Osteocyte (in vitro differentiated cells): Measurements from ENCODE around the gene XDH. TPM values are rescaled to one million over a fixed set of nuclear protein-coding genes. Genes with fewer than 3 reads are reported as not detected.
A peak's percentile ranks its signal among the peaks of the same experiment; 100 is the strongest.

Experiments used
- DNase-seq: peaks from one replicate; pipeline ENCODE4 v3.0.0; 2021; ENCODE audit warnings: mixed read lengths; ENCODE audit not compliant: unreplicated experiment; ENCODE audit errors: extremely low spot score
- H3K27ac Mint-ChIP-seq: one replicate; pipeline ENCODE4 v1.8.0; 2021; ENCODE audit warnings: mild to moderate bottlenecking, mixed read lengths; ENCODE audit not compliant: unreplicated experiment
- H3K27me3 Mint-ChIP-seq: one replicate; pipeline ENCODE4 v1.8.0; 2021; ENCODE audit warnings: mixed read lengths; ENCODE audit not compliant: unreplicated experiment
- H3K36me3 Mint-ChIP-seq: one replicate; pipeline ENCODE4 v1.8.0; 2021; ENCODE audit warnings: mixed read lengths; ENCODE audit not compliant: unreplicated experiment
- H3K4me1 Mint-ChIP-seq: one replicate; pipeline ENCODE4 v1.8.0; 2021; ENCODE audit warnings: mixed read lengths; ENCODE audit not compliant: unreplicated experiment
- H3K4me3 Mint-ChIP-seq: one replicate; pipeline ENCODE4 v1.8.0; 2021; ENCODE audit warnings: mild to moderate bottlenecking, moderate library complexity, mixed read lengths; ENCODE audit not compliant: unreplicated experiment
- H3K9me3 Mint-ChIP-seq: one replicate; pipeline ENCODE4 v1.8.0; 2021; ENCODE audit warnings: mixed read lengths; ENCODE audit not compliant: unreplicated experiment
- CTCF ChIP-seq: fragments of 200-600 bp; sonication (generic); IDR thresholded peaks from 2 replicates; pipeline ENCODE4 v1.5.0; 2021; ENCODE audit warnings: antibody characterized with exemption, mild to moderate bottlenecking, moderate library complexity
- total RNA-seq: library from RNA; stranded (reverse); gene quantifications from 2 replicates; pipeline ENCODE4 v1.2.1, GENCODE V29; 2021

XDH gene
- total RNA-seq, 1 donor from 2014 or later, result 0.99 TPM

GRCh38 chr2:31302940-31303563 is 111.5 kb downstream of the XDH start:
- H3K36me3 Mint-ChIP-seq, result no peaks in the 10 kb centered on the region
- no peak overlapping the region for H3K4me3 Mint-ChIP-seq
- H3K9me3 Mint-ChIP-seq, result peaks cover 7% of the 10 kb centered on the region
- H3K4me1 Mint-ChIP-seq, result peaks cover 12% of the 10 kb centered on the region
- no peak for TF ChIP-seq CTCF
- no peak overlapping the region for H3K27ac Mint-ChIP-seq
- DNase-seq, result peak; percentile 57
- H3K27me3 Mint-ChIP-seq, result no peaks in the 10 kb centered on the region

- H3K9me3 Mint-ChIP-seq, result no peaks in the 10 kb centered on the region
- H3K4me3 Mint-ChIP-seq, result no peak overlapping the region
- no peaks in the 10 kb centered on the region for H3K36me3 Mint-ChIP-seq
- DNase-seq, result no peak
- no peak for TF ChIP-seq CTCF
- peaks cover 40% of the 10 kb centered on the region for H3K4me1 Mint-ChIP-seq
- H3K27ac Mint-ChIP-seq, result no peak overlapping the region
- H3K27me3 Mint-ChIP-seq, result no peaks in the 10 kb centered on the region
These were observed 114.2 kb downstream of the XDH start for GRCh38 chr2:31300309-31300708.

GRCh38 chr2:31299547-31299946 is 115.0 kb downstream of the XDH start:
- DNase-seq, result peak; percentile 7
- Mint-ChIP-seq H3K4me3 (no peak overlapping the region), H3K27ac (no peak overlapping the region), H3K9me3 (no peaks in the 10 kb centered on the region), H3K36me3 (no peaks in the 10 kb centered on the region), H3K27me3 (no peaks in the 10 kb centered on the region), H3K4me1 (peaks cover 44% of the 10 kb centered on the region)
- TF ChIP-seq CTCF, result no peak

GRCh38 chr2:31297751-31298150 is 116.8 kb downstream of the XDH start:
- H3K36me3 Mint-ChIP-seq, result no peaks in the 10 kb centered on the region
- H3K27ac Mint-ChIP-seq, result peak overlapping the region; percentile 86
- H3K4me3 Mint-ChIP-seq, result no peak overlapping the region
- no peak for TF ChIP-seq CTCF
- no peaks in the 10 kb centered on the region for H3K9me3 Mint-ChIP-seq
- H3K27me3 Mint-ChIP-seq, result no peaks in the 10 kb centered on the region
- DNase-seq, result no peak
- H3K4me1 Mint-ChIP-seq, result peaks cover 36% of the 10 kb centered on the region

- peaks cover 36% of the 10 kb centered on the region for H3K4me1 Mint-ChIP-seq
- peak overlapping the region; percentile 86 for H3K27ac Mint-ChIP-seq
- peak; percentile 21 for TF ChIP-seq CTCF
- no peak overlapping the region for H3K4me3 Mint-ChIP-seq
- no peaks in the 10 kb centered on the region for H3K36me3 Mint-ChIP-seq
- no peak for DNase-seq
- no peaks in the 10 kb centered on the region for H3K27me3 Mint-ChIP-seq
- no peaks in the 10 kb centered on the region for H3K9me3 Mint-ChIP-seq
These were observed 117.8 kb downstream of the XDH start for GRCh38 chr2:31296641-31297287.
